PC-3 (cell line): Measurements from ENCODE around the gene SREK1.

ENCODE experiments used
- CTCF ChIP-seq: fragments of 300-600 bp; sonication (generic); conservative IDR thresholded peaks from 2 replicates; pipeline ENCODE4 v1.5.1; 2017; ENCODE audit warnings: antibody characterized with exemption, low read depth, mild to moderate bottlenecking, low read length
- EZH2 ChIP-seq: fragments of 300-600 bp; sonication (generic); IDR thresholded peaks from one replicate; pipeline ENCODE4 v1.6.1; 2017; ENCODE audit warnings: antibody characterized with exemption, mild to moderate bottlenecking, low read length; ENCODE audit not compliant: unreplicated experiment
- EZH2phosphoT487 ChIP-seq: fragments of 300-600 bp; sonication (generic); IDR thresholded peaks from 2 replicates; pipeline ENCODE4 v1.6.1; 2018; ENCODE audit warnings: mild to moderate bottlenecking, antibody characterized with exemption, low read length, borderline replicate concordance

- TF ChIP-seq CTCF (no peak), EZH2phosphoT487 (no peak), EZH2 (no peak)
Measured at GRCh38 chr5:66198837-66199236, 54.7 kb downstream of the SREK1 start.
